GM21528 (cell line): Measurements from ENCODE around the gene HECTD4.
A peak's percentile ranks its signal among the peaks of the same experiment; 100 is the strongest.
"Not testable (repeated sequence)": the region's sequence is repeated elsewhere in the genome, so short reads cannot be mapped to it uniquely, and the experiment has no call there.

Experiments used
- ATAC-seq: cut with Tn5 transposase; IDR thresholded peaks from one replicate; pipeline ENCODE4 v1.9.1; 2021; ENCODE audit warnings: mild to moderate bottlenecking, moderate library complexity; ENCODE audit not compliant: unreplicated experiment, low FRiP score

The HECTD4 gene

DNA sequence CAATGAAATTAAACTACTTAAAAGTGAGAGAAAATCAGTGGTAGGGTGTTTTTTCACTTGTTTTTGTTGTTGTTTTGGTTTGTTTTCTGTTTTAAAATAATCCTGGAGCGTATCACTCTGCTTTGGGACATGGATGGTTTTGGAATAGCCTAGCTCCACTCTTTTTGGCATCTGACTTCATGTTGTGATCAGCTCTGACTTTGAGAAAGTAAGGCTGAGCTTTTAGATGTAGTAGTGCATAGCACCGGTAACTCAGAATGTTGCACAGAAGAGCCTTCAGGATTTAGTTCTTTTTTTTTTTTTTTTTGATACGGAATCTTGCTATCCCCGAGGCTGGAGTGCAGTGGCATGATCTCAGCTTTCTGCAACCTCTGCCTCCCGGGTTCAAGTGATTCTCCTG is 248.8 kb downstream of the HECTD4 start:
- ATAC-seq, result no peak

DNA sequence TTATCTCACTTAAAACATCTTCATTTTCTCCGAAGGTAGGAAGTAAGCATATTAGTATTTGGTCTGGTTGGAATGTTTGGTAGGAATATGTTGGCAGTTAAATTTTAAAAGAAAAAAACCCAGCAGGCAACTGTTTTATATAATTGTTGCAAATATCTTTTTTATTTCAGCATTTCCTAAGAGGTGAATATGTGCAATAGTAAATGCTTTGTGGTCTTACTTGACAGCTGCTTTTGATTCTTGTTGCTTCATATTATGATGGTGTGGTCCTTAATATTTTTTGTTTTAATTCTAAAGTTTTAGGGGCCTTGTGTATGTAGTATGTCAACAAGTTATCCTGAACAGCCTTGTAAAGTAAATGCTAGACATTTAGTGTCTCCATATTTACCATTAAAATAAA is 250.5 kb downstream of the HECTD4 start:
- no peak for ATAC-seq

DNA sequence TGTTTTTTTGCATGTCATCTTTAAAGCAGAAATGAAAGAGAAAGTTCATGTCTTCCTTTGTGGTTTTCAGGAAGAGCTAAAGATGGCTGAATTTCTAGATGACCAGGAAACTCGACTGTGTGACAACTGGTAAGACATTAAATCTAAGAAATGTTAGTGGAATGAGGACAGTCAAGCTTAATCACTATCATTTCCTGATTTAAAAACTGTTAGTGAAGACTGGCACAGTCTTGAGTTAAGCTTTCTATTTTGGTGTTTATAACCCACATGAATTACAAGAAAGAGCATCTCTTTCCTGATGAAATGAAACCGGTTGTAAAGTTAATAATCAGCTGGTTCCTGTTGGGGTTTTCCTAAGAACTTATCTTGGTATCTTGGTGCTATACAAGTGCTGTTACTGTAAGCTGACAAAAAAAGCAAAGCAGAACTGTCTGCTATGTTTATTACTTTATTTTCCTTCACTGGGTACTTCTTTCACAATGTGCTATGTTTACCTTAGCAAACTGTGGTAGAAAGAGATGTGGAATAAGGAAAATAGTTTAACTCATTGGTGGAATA is 251.7 kb downstream of the HECTD4 start:
- no peak for ATAC-seq

DNA sequence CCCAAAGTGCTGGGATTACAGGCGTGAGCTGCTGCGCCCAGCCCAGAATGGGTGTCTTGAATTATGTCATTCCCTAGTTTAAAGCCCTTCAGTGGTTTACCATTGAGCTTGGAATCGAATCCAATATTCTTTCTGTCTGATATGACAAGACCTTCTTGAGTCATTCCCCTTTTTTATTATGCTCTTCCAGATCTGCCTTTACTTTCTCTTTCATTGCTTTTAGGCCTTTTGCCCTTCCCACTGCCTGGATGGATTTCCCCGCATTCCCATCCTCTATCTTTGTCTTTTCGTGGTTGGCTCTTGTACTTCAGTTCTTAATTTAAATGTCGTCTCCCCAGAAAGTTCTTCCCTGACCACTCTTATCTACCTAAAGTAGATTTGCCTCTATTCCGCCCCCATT is 255.3 kb downstream of the HECTD4 start:
- ATAC-seq, result no peak

DNA sequence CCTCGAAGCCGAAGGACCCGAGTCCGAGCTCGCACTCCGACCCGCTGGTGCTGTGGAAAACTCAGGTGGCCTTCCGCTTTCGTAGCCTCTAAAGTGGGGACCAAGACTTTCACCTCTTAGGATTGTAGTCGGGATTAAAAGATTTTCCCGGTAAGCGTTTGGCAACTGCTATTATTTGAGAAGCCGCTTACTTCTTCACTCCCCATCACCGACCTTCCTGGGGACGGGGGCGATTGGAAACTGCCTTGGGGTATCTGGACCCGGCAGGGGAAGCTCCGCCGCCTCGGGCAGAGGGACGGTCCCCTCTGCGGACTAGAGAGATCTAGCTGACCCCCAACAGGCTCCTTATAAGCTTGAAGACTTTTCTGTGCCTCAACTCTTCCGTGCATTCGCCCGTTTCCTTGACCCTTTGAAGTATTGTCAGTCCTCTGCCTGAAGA is 256.2 kb downstream of the HECTD4 start:
- no peak for ATAC-seq

DNA sequence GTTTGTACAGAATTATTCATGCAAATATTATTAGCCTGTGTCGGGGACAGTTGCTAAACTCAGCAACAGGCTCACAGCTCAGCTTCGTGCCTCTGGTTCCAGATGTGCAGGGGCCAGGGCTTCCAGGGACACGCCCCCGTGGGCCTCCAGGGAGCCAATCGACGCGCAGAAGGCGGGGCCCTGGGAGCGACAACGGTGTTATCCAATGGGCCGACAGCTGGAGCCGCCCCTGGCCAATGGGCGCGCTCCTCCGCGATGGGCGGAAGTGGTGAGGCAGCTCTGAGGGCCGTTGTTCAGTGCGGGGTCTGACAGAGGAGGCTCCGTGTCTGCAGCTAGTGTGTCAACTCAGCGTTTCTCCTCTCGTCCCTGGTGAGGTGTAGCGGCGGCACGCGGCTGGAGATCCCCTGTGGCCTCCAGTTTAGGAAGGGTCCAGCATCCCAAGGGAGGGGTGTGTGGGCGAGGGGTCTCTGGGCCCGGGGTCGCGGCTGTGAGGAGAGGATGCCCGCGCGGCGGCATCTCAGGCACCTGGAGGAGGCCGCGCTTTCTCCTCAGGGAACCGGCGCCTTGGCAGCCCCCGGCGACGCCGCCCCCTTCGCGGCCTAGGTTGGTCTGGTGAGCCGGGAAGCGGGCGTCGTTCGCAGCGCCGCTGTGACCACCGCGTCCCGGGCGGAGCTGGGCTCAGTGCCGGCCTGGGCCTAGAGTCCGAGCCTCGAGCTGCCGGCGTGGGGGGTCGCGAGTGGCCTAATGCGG is 256.8 kb downstream of the HECTD4 start, which contains the start of gene TRAFD1:
TSS of gene TRAFD1 (plus strand) at position 311 of the 750 bp plus-strand sequence. CDS start 4,963 bp downstream, outside the sequence.
- peak; percentile 91 for ATAC-seq

DNA sequence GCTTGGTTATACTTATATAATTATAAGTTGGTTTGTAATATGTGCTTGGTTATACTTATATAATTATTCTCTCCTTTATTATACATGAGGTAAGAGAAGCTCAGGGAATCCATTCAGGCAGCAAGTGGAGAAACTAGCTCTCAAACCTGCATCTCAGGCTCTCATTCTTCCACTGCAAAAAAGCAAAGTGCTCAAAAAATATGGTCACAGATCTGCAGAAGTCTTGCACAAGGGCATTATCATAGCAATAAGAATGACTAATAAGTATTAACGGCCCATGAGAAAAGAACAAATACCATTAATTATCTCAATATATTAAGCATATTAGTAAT is 257.3 kb downstream of the HECTD4 start:
- ATAC-seq, result peak; percentile 1

DNA sequence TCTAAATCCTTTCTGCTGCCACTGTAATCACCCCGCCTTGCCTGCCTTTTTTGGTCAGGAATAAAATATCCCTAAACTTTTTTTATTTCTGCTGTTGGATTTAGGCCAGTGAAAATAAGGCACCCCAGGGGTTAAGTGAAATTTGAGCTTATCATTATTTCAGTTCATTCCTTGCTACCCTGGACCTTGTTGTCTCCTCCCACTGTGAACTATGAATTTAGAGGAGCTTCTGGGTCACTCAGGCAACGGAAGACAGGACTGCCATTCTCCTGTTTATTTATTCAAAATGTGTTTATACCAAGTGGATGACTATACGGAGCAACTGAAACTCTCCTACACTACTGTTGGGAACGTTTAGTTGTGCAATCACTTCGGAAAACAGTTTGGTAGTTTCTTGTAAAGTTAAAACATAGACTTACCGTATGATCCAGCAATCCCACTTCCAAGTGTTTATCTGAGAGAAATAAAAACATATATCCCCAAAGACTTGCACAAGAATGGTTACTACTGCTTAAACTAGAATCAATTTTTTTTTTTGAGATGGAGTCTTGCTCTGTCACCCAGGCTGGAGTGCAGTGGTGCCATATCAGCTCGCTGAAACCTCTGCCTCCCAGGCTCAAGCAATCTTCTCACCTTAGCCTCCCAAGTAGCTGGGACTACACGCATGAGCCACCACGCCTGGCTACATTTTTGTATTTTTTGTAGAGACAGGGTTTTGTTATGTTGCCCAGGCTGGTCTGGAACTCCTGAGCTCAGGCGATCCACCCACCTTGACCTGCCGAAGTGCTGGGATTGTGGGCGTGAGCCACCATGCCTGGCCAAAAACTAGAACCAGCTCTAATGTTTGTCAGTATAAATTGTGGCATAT is 259.2 kb downstream of the HECTD4 start:
- no peak for ATAC-seq

DNA sequence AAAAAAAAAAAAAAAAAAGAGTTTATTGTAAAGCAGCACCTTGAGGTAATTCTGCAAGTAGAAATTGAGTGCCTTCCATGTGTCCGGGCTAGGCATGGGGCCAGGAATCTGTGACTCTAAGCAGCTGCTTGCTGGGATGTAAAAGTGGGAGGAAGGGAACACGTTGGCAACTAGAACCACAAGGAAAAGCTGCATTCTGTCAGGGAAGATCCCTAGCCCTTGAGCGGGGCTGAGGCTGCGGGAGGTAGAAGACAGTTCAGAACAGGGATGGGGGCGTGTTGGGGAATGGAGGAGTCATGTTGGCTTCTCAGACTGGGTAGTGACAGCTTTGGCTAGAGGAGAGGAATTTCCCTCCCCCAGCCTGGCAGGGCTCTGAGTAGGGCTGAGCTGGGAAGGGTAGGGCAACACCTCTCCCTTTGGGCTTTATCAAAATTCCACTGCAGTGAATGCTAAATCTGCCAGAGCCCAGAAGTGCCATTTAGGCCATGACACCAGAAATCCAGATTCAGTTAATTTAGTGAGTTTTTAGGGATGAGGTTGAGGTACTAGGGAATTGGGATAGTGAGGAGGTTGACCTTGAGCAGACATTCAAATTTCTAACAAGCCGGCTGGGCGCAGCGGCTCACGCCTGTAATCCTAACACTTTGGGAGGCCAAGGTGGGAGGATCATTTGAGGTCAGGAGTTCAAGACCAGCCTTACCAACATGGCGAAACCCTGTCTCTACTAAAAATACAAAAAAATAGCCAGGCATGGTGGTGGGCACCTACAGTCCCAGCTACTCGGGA is 260.3 kb downstream of the HECTD4 start:
- ATAC-seq, result no peak

DNA sequence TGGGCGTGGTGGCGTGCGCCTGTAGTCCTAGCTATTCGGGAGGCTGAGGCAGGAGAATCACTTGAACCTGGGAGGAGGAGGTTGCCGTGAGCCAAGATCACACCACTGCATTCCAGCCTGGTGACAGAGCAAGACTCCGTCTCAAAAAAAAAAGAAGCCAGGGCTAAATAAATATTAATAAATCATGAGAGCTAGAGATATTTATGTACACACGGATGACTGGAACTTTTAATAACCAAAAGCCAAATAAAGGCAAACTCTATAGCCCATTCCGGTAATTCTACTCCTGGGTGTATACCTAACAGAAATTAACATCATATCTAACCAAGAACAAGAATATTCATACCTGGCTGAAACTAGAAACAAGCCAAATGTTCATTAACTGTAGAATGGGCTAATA is 264.5 kb downstream of the HECTD4 start:
- no peak for ATAC-seq

DNA sequence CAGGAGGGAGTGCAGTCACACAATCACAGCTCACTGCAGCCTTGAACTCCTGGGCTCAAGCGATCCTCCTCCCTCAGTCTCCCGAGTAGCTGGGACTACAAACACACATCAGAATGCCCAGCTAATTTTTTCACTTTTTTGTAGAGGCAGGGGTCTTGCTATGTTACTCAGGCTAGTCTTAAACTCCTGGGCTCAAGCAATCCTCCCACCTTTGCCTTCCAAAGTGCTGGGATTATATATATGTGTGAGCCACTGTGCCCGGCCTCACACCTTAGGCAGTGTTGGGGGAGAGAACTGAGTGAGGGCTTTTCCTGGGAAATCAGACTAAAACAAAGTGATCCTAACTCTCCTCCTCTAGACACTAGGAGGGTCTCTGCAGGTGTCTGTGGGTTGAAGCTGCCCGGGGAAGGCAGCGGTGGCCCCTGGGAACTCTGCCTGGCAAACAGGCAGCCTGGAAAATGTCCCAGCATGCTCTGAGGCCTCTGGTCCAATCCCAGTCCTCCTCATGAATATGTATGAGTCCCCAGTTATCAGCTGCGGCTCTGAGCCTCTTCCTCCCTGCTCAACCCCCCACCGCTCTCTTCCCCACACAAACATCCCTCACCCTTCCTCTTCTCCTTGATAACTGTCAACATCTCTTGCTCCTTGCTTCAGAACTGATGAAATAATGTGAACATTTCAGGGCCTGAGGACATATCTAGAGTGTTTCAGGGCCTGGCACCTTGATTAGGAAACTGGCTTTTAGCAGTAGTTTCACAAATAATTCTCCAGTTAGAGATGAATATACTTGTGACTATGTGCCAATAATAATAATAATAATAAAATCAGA is 265.8 kb downstream of the HECTD4 start:
- ATAC-seq, result no peak

DNA sequence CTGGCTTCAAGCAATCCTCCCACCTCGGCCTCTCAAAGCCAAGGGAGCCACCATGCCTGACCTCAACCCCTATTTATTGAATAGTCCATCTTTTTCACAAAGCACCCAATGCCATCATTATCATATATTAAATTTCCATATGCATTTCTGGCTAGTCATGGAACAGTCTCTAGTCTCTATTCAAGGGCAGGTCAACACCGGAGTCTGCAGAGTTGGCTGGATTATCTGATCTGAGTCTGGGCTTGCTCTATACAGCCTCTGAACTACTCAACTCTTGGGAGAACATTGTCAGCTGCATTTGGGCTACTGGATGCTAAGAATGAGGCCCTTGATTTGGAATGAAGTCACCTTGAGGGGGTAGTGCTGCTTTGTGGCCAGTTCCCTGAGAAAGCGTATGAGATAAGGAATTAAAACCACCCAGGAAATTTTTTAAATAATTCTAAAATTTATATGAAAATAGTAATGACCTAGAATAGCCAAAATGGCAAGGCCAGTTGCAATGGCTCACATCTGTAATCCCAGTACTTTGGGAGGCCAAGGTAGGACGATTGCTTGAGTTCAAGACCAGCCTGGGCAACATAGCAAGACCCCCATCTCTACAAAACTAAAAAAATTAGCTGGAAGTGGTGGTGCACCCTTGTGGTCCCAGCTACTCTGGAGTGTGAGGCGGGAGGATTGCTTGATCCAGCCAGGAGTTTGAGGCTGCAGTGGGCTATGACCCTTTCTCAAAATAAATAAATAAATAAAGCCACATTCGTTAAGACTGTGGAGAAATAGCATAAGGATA is 266.8 kb downstream of the HECTD4 start:
- ATAC-seq, result no peak

DNA sequence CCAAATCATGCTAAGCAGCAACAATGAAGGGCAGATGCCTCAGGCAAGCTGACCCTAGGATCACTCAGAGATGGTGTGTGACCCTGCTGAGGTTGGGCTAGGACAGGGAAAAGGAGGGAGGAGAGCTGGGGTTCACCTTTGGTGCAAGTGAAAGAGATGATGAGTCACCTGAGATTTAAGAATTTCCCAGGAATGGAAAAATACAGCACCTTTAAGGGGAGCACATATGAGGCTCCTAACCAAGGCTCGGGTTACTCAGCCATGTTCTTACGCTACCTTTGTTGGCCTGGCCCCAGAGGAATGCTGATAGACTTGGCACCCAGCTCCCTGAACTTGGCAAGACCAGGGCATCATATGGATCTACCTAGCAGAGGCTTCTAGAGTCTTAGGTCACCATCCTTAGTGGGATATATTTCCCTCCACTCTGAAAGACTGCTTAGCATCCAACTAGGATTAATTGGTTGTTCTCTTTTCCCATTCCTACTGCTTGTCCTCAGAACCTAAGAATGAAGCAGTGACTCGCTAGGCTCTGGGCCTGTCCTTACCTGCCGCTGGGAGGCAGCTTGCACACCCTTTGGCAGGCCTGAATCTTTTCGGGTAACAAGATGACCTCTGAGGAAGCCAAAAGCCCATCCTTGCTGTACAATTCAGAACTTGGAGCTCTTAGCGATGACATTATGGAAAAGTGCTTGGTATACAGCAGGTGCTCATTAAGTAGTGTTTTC is 269.7 kb downstream of the HECTD4 start:
- no peak for ATAC-seq

DNA sequence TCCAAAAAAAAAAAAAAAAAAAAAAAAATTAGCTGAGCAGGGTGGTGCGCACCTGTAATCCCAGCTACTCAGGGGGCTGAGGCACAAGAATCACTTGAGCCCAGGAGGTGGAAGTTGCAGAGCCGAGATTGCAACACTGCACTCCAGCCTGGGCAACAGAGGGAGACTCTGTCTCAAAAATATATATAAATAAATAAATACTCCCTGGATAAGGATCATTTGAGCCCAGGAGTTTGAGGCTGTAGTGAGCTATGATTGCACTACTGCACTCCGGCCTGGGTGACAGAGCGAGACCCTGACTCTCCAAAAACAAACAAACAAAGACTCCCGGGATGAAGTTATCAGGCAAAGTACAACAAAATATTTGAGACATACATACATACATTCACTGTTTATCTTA is 270.3 kb downstream of the HECTD4 start:
- ATAC-seq, result no peak

DNA sequence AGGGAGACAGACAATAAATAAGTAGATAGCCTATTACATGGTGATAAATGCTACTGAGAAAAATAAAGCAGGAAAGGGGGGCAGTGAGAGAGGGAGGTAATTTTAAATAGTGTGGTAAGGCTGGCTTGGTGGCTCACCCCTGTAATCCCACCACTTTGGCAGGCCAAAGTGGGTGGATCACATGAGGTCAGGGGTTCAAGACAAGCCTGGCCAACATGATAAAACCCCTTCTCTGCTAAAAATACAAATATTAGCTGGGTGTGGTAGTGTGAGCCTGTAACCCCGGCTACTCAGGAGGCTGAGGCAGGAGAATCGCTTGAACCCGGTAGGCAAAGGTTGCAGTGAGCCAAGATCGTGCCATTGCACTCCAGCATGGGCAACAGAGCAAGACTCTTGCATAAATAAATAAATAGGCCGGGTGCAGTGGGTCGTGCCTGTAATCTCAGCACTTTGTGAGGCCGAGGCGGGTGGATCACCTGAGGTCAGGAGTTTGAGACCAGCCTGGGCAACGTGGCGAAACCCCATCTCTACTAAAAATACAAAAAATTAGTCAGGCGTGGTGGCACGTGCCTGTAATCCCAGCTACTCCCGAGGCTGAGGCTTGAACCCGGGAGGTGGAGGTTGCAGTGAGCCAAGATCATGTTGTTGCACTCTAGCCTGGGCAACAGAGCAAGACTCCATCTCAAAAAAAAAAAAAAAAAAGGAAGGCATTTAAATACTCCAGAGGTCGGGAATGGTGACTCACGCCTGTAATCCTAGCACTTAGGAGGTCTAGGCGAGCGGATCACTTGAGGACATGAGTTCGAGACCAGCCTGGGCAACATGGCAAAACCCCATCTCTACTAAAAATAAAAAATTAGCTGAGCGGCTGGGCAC is 271.2 kb downstream of the HECTD4 start:
- ATAC-seq, result not testable (repeated sequence)
